Neural cell (in vitro differentiated cells): ENCODE data around the gene COQ8B.

Source experiments
- CTCF ChIP-seq: fragments of 450-650 bp; IDR thresholded peaks from 2 replicates; pipeline ENCODE4 v1.5.1; 2014; ENCODE audit warnings: antibody characterized with exemption, mild to moderate bottlenecking, moderate library complexity; ENCODE audit not compliant: poor library complexity, severe bottlenecking
- EZH2 ChIP-seq: fragments of 200-600, 300-800 bp; shearing (Covaris generic), sonication (generic); IDR thresholded peaks from 2 replicates; pipeline ENCODE4 v1.6.1; 2014; ENCODE audit warnings: antibody characterized with exemption, low read length, borderline replicate concordance, mild to moderate bottlenecking; ENCODE audit not compliant: insufficient read depth, poor library complexity, severe bottlenecking

- TF ChIP-seq EZH2 = no peak
- TF ChIP-seq CTCF = no peak
These were observed 34.3 kb upstream of the COQ8B start, which contains the start of gene SNRPA for GRCh38 chr19:40750874-40751537.
